HG02610 (cell line): Measurements from ENCODE around the gene CDH15.

Experiments
- ATAC-seq: cut with Tn5 transposase; IDR thresholded peaks from one replicate; pipeline ENCODE4 v1.9.1; 2021; ENCODE audit warnings: mild to moderate bottlenecking, moderate library complexity; ENCODE audit not compliant: unreplicated experiment

CDH15 gene

GRCh38 chr16:89140981-89141883 is 30.3 kb upstream of the CDH15 start:
- no peak for ATAC-seq

DNA sequence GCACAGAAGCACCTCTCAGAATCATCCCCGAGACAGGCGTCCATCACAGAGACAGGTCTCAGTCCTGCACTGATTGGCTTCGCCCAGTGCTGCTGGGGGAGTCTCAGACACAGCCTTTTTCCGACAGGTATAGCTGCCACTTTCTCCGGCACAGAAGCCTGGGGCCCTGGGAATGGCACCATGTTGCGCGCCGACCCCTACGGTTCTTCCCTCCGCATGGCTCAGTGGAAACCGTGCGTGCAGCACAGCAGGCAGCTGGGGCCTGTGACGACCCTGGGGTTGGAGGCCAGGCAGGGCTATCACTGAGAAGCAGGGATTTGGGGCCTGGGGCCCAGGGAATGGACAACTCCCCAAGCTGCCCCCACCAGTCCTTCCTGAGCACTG is 29.7 kb upstream of the CDH15 start:
- ATAC-seq: no peak

DNA sequence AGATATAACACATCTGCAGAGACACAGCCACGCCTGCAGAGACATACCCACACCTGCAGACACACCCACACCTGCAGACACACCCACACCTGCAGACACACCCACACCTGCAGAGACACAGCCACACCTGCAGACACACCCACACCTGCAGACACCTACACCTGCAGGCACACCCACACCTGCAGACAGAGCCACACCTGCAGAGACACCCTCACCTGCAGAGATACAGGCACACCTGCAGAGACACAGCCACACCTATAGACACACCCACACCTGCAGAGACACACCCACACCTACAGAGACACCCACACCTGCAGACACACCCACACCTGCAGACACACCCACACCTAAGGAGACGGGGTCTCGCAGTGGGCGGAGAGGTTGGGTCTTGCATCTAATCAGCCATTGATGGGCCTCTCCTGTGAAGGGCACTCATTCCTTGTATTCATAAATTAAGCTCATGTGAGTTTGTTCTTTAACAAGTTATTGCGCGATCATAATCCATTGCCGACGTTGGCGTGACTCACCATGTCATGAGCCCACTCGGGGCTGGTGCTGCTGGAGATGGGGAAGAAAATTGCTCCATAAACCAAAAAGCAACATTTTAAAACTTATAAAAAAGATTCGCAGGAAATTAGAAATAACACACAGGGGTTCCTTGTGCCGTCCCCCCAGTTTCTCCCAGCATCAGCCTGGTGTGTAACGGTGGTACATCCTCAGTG is 28.9 kb upstream of the CDH15 start:
- no peak for ATAC-seq

DNA sequence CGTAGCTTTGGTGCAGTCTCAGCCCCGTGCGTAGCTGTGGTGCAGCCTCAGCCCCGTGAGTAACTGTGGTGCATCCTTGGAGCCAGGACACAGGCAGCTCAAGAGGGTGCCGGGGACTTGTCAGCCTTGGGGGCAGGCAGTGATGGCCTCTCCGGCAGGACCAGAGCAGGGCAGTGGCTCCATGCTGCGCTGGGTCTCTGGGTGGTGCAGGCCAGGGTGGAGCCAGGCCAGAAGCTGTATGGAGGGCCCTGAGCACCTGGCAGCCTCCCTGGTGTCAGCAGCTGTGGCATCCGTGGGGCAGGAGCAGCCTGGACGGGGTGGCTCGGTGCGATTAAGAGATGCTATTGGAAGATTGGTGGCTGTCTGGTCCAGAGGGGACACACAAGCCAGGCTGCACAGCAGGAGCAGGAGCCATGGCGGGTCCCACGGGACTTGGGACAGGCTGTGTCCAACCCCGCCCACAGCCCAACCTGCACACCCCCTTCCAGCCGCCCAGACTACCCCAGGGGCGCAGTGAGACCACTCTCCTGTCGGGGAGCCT is 28.3 kb upstream of the CDH15 start:
- no peak for ATAC-seq

- no peak for ATAC-seq
Measured at GRCh38 chr16:89143911-89144675, 27.5 kb upstream of the CDH15 start.

DNA sequence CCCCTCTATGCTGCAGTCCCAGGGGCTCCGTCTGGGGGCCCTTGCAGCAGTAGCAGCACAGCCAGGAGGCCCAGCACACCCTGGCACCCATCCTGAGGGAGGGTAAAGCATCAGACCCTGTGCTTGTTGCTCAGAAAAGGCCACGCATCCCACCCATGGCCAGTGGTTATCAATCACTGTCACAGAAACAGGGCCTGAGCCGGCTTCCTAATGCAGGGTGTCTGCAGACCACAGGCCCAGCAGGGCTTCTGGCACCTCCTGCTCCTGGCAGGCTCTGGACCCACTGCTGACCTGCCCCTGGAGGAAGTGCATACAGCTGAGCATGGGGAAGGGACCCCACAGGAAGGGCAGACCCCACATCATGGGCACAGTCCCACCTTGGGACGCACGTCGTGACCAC is 26.9 kb upstream of the CDH15 start:
- no peak for ATAC-seq

DNA sequence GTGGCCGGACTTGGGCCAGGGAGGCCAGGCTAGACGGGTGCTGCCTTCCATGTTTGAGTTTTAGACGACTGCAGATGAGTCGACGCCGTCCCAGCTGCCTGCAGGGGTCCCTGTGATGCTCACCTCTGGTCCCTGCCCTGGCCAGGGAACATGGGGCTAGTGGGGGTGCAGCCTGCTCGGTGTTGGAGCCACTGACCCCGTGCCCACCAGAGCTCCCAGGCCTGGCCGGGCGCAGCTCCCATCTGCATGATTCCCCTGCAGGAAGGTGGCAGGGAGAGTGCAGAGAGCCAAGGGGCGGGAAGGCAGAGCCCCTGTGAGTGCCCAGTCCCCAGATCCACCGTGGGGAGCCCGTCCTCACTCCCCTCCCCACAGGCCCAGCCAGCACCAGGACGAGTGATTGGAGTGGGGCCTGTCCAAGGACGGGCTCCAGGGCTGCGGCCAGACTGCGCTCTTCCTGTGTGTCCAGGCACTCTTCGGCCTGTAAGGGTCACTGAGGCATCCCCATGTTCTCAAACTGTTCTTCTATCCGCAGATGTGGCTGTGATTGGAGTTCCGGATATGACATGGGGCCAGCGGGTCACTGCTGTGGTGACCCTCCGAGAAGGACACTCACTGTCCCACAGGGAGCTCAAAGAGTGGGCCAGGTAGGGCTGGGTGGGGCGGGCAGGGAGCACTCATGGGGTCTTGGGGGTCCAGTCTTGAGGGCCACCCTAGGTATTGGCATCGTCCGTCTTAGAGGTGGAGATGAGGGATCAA is 26.0 kb upstream of the CDH15 start:
- no peak for ATAC-seq

DNA sequence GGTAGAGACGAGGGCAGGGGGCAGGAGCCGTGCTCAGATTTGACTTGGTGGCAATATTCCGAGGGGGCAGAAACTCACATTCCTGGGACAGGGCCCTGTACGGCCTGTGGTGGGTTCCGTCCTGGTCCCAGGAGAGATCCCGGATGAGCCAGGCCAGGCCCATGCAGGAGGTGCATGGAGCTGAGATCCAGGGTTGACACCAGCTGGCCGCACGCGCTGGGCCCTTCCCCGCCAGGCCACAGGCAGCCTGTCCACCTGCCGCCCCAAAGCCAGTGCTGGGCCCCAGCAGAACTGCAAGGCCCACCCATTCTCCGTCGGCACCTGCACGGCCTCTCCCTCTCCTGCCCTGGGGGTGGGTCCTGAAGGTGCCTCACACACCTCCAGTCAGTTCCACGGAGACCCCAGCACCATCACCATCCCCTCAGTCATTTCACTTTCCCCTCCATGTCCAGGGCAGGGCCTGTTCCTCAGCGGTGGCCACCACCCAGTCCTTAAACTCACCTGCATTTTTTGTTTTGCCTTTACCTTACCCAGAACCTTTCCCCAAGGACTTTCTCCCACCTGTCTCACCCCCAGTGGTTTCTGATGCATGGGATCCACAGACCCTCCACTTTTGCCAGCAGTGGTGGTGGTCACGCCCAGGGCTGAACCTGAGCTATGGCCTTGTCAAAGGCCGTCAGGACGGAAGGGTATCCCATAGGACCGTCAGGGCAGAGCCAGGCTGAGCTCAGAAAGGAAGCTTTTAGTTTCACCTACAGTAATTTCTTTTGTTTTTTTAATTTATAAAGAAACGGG is 25.1 kb upstream of the CDH15 start:
- no peak for ATAC-seq

GRCh38 chr16:89147085-89147817 is 24.3 kb upstream of the CDH15 start:
- no peak for ATAC-seq

DNA sequence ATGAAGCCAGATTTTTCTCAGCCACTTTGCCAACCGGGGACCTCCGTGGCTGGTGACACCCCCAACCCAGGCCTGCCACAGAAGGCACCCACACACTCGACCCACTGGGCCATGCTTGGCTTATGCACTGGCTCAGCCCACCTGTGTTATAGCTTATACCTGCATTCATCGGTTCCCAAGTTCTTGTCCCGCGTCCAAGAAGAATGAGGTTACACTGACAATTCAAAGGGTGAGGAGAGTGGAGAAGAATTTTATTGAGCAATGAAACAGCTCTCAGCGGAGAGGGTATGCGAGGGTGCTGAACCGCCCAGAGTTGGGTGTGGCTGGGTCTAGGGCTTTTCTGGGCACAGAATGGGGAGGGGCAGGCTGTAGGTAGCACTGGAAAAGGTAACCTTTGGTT is 22.2 kb upstream of the CDH15 start:
- no peak for ATAC-seq

DNA sequence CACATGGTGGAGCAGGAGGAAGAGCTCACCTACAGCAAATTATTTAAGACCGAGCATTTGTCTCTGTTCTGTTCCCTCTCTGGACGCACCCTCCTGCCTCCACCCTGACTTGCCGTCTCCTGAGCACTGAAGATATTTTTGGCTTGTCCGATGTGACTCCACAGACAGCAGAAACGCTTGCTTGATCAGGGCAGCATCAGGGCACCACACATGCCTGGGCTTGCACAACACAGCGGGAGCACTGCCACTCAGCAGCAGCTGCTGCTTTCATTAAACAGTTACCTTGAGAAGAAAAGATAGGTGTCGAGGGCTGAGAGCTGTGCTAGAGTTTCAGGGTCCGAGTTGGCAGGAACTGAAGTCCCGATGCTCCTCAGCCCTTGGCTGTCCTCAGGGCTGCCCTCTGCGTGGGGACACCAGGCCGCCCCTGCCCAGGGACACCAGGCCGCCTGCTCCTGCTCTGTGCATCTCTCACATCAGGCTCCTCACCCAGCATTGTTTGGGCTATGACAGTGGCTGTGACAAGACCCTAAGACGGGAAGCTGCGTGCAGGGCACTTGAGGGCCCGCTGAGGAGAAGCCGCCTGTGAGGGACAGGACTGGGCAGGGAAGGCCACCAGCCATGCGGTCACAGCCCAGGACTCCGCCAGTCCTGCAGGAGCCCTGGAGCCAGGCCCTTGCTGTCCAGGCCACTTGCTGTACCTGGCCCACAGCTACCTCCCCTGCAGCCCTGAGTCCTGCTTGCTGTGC is 21.3 kb upstream of the CDH15 start:
- ATAC-seq: no peak

DNA sequence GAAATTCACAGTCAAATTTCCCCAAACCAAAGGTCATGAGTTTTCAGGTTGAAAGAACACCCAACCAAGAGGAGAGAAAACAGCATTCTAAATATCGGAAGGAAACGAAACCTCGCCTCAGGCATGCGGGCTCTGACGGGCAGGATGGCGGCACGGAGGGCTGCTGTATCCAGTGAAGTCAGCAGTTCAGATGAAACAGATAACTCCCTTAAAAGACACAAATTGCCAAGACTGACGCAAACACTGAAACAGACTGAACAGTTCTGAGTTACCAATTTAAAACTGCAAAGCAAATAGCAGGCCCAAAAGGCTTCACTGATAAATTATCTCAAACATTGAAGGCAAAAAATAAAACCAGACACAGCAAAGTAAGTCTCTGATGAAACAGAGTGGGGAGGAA is 20.6 kb upstream of the CDH15 start:
- ATAC-seq: no peak

DNA sequence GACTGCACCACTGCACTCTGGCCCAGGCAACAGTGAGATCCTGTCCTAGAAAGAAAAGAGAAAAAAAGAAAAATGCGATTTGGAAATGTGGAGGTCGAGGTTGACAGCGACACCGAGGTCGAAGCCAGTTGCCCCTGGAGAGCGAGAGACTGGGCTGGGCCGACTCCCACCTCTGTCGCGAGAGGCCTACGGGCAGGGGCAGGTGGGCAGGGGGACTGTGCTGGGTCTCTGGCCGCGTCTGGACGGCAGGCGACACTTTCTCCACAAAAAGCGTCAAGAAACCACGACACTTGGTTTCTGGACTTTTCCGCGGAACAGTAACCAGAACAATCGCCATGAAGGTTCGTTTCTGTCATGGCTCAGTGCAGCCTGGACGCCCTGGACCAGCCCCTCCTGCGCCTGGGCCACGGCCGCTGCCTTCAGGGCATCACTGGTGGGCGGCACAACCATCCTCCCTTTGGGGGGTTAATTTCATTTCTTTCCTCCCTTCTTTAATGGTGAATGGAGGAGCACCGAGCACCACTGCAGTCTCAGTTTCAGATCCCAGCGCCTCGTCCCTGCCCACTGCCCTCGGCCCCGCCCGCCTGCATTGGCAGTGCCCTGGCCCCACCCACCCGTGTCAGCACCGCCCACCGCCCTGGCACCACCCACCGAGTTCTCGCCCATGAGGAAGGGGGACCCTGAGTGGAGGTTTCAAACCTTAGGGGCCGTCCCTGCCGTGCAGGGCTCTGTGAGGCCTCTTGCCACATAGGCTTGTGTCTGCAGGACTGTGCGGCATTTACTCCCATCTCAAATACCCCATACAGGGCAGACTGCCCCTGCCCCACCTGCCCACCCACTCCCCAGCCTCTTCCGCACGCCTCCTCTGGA is 18.5 kb upstream of the CDH15 start:
- ATAC-seq: no peak

DNA sequence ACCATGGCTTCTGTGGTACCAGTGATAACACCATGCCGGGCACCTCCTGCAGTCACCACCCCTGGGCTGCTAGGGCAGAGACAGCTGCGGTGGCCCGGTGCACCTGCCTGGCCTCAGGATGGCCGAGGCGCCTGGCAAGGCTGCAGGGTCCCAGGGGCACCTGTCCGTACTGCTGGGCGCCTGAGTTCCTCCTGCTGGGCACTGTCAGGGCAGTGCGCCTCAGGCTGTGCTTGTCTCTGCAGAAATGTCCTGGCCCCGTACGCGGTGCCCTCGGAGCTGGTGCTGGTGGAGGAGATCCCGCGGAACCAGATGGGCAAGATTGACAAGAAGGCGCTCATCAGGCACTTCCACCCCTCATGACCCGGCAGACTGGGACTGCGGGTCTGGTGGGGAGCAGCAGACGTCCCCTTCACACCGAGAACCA is 17.7 kb upstream of the CDH15 start:
- no peak for ATAC-seq

- ATAC-seq: no peak
Measured at GRCh38 chr16:89154390-89155183, 17.0 kb upstream of the CDH15 start.

DNA sequence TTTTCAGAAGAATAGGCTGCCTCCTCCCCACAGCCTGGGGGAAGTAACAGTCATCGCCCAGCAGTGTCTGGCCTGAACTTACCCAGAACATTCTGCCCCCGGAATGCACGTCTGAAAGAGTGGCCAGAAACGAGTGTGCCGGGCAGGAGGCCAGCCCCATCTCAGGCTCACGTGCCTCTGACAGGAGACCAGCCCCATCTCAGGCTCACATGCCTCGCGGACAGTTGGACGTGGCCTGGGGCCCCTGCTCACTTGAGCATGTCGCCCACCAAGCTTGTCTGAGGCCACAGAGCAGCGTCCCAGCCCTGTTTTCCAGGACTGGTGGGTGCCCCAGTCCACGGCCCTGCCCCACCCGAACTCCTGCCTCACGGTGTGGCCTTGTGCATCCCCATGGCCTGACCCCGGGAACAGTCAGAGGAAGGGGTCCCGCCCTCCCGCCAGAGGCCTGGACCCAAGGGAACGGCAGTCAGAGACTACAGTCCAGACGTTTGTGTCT is 16.3 kb upstream of the CDH15 start:
- no peak for ATAC-seq
